Suppressor macrophage treated with lipopolysaccharide for 1 hour (primary cell): ENCODE results near the gene MIP.
A peak's percentile ranks its signal among the peaks of the same experiment; 100 is the strongest.
"Not testable (repeated sequence)": the region's sequence is repeated elsewhere in the genome, so short reads cannot be mapped to it uniquely, and the experiment has no call there.

Experiments
- DNase-seq, 3 donors: peaks; one replicate each; pipeline ENCODE4 v3.0.0-alpha.2; 2020 to 2022

Gene MIP

GRCh38 chr12:56454557-56454956 lies at the start of gene MIP:
Gene MIP (minus strand): TSS chr12:56454657. CDS start chr12:56454613, 44 bp downstream.
- no peak for DNase-seq

- DNase-seq, result not testable (repeated sequence)
These were observed 45.4 kb upstream of the MIP start for GRCh38 chr12:56499879-56500278.

- DNase-seq, result not testable (repeated sequence)
These were observed 45.0 kb upstream of the MIP start for GRCh38 chr12:56499452-56499851.

- DNase-seq, result not testable (repeated sequence)
These were observed 43.9 kb upstream of the MIP start for GRCh38 chr12:56498126-56498902.

- peak; percentile 25 to 47 (median 31) for DNase-seq
These were observed 42.2 kb upstream of the MIP start for GRCh38 chr12:56496704-56497103.

- not testable (repeated sequence) for DNase-seq
These were observed 40.0 kb upstream of the MIP start for GRCh38 chr12:56494481-56494880.

- DNase-seq, result not testable (repeated sequence)
These were observed 39.6 kb upstream of the MIP start for GRCh38 chr12:56494106-56494415.

- DNase-seq, result not testable (repeated sequence)
These were observed 39.1 kb upstream of the MIP start for GRCh38 chr12:56493409-56494105.

- DNase-seq, result no peak
These were observed 35.9 kb upstream of the MIP start for GRCh38 chr12:56490360-56490759.

GRCh38 chr12:56488041-56488955 lies 33.8 kb upstream of the MIP start, which contains the start of gene GLS2:
Gene GLS2 (minus strand): TSS chr12:56488161. CDS start chr12:56488118, 43 bp downstream.
- peak; percentile 71 to 83 (median 81) for DNase-seq

- DNase-seq, result no peak
These were observed 33.1 kb upstream of the MIP start for GRCh38 chr12:56487448-56488040.

- no peak for DNase-seq
These were observed 32.2 kb upstream of the MIP start for GRCh38 chr12:56486694-56487093.

- DNase-seq, result no peak
These were observed 30.1 kb upstream of the MIP start for GRCh38 chr12:56484566-56484965.

- no peak for DNase-seq
These were observed 25.2 kb upstream of the MIP start for GRCh38 chr12:56479625-56480024.

- DNase-seq, result no peak
These were observed 23.2 kb upstream of the MIP start for GRCh38 chr12:56477521-56478225.

- DNase-seq, result no peak
These were observed 22.5 kb upstream of the MIP start for GRCh38 chr12:56476972-56477432.

GRCh38 chr12:56476143-56476542 lies 21.7 kb upstream of the MIP start:
- DNase-seq, result no peak

GRCh38 chr12:56474389-56474788 lies 19.9 kb upstream of the MIP start:
- DNase-seq, result no peak

GRCh38 chr12:56469007-56469930 lies 14.8 kb upstream of the MIP start:
- peak in 2 of 3 donors; percentile 22 to 25 for DNase-seq

GRCh38 chr12:56468216-56469006 lies 14.0 kb upstream of the MIP start, which contains the start of gene SPRYD4:
Gene SPRYD4 (plus strand): TSS chr12:56468578. CDS start chr12:56468592, 14 bp downstream.
- peak; percentile 97 to 98 (median 98) for DNase-seq
